Measurements from ENCODE around the gene ABL2.

The ABL2 gene

DNA sequence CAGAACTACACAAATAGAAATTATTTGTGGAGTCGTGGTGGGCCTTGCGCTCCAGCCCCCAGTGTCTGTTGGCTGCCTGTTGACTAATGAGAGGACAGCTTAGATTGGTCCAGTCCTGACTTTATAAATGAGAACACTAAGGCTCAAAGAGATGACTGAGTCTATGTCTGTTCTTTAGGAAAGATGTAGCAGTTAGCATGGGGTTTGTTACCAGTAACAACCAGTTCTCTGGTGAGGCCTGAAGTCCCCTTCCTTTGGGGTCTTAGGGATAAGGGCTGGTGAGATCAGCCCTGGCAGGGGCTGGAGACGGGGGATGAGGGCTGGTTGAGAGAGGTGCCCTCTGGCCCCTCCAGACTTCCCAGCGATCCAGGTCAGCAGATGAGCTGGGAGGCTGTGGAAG is 138.6 kb downstream of the ABL2 start:
- no peak for DNase-seq

DNA sequence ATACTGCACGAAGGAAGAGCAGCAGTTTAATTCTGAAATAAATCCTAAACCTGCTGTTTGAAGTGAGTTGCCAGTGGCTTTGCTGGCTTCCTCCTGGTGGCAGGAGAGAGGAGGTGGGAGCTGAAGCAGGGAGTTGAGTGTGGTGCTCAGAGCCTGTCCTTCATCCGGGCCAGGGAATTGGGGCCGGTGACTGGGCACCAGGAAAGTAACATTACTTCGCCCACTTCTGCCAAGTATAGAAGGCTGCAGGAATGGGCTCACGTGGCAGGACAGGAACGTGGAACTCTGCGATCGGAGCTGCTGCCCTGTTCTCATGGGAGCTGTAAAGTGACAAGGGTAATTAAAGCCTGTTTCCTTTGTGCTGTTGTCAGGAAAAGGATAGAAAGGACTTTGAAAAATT is 139.0 kb downstream of the ABL2 start:
- no peak for DNase-seq

DNA sequence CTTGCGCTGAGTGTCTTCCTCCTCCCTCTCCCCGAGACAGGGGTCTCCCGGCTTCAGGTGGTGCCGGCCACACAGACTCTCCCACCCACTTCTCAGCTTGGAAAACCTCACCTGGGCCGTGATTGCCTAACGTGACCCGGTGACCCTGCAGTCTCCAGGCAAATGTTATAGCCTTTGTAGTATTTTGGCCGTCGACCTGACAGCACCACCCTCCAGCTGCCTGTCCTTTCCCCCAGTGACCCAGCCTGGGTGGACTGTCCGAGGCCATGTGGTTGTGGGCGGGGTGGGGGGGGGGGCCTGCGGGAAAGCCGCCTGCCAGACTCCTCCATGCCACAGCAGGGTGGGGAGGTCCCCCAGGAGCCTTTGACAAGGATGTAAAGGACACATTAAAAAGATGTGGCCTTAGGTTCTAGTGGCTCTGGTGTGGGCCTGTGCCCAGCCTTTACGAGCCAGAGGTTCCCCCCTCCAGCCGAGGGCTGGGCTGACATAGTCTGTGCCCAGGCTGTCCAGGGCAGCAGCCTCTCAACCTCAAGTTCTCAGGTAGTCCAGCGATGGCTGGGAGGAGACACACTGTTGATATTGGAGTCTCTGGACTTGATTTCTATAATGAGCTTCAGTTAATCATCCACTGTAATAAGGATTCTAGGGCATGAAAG is 139.5 kb downstream of the ABL2 start:
- no peak for DNase-seq

DNA sequence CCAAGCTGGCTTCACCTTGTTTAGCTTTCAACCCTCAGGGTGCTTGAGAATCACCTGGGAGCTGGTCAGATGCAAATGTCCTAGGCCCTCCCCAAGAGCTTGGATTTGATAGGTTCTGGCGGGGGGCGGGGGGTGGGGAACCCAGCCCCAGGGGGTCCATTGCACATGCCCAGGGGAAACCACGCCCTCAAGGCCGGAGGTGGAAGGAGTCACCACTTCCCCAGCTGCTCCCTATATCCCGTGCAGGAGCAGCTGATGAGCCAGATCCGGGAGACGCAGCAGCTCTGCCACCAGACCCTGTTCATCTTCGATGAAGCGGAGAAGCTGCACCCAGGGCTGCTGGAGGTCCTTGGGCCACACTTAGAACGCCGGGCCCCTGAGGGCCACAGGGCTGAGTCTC is 141.8 kb downstream of the ABL2 start:
- no peak for DNase-seq

DNA sequence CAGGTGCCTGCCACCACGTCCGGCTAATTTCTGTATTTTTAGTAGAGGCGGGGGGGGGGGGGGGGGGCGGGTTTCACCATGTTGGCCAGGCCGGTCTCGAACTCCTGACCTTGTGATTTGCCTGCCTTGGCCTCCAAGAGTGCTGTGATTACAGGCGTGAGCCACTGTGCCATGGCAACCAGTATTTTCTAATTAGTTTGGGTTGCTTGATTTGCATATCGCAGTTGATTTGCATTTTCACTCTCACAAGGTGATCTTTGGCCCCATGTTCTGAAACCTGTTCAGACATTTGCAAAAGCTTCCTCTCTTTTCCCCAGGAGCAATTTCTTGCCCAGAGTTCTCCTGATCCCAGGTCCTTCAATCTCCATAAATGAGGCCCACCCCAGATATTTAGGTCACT is 145.9 kb downstream of the ABL2 start:
- DNase-seq, result peak; percentile 16

DNA sequence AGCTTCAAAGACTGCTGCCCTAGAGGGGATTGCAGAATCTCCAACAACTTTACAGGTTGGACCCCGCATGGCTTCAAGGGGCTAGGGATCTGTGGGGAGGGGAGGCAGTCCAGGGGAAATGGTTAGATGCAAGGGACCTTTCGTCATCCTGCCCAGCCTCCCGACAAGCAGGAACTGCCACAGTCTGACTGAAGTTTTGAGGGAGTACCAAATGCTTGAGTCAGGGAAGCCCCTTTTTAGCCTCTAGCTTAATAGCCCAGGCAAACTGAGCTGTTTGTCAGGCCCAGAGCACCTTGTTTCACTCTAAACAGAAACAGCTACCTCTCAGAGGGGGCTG is 146.5 kb downstream of the ABL2 start:
- DNase-seq, result peak; percentile 39

DNA sequence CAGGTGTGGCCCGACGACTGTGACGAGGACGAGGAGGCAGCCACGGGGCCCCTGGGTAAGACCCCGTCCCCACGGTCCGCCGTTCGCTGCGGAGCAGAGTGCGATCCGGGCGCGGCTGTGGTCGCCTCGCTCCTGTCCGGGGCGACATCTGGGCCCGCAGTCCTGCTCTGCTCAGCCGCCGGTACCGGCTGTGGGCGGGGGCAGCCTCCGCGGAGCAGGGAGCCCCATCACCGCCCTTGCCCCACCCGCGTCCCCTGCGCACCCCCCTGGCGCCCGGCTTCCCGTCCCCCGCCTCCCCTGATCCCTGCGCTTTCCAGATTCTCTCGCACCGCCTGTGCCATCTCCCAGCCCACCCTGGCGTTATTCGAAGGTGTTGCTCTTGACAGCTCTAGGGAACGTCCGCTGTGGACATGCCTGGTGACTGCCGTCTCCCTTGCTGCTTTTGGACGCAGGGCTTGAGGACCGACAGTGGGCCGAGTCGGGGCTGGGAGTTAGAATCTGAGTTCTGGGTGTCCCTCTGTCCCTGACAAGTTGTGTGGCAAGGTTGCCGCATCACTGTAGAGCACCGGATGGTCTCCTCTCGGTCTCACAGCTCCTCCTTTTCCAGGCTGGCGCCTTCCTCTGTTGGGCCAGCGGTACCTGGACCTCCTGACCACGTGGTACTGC is 147.0 kb downstream of the ABL2 start:
- DNase-seq, result peak; percentile 22

DNA sequence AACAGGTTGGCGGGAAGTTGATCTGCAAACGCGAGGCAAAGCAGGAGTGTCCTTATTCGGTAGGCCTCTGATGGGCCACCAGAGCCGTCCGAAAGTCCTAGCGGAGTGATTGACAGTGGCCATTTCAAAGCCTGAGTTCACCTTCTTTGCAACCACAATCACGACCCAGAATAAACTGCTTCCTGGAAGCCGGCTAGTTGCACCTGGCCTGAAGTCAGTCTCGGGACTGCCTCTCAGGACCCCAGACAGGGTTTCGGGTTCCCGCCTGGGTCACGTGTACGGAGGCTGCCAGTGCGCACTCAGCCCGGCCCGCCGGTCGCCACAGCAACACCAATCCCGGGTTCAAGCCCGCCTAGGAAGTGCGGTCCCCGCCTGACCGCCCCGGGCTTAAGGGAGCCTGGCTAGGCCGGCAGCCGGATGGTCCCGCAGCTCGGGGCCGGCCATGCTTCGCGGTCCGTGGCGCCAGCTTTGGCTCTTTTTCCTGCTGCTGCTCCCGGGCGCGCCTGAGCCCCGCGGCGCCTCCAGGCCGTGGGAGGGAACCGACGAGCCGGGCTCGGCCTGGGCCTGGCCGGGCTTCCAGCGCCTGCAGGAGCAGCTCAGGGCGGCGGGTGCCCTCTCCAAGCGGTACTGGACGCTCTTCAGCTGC is 147.7 kb downstream of the ABL2 start, which contains the start of gene TOR3A:
TOR3A (plus strand) TSS at position 384 of the 646 bp plus-strand sequence; CDS start at position 443, 59 bp downstream.
- peak; percentile 83 for DNase-seq

DNA sequence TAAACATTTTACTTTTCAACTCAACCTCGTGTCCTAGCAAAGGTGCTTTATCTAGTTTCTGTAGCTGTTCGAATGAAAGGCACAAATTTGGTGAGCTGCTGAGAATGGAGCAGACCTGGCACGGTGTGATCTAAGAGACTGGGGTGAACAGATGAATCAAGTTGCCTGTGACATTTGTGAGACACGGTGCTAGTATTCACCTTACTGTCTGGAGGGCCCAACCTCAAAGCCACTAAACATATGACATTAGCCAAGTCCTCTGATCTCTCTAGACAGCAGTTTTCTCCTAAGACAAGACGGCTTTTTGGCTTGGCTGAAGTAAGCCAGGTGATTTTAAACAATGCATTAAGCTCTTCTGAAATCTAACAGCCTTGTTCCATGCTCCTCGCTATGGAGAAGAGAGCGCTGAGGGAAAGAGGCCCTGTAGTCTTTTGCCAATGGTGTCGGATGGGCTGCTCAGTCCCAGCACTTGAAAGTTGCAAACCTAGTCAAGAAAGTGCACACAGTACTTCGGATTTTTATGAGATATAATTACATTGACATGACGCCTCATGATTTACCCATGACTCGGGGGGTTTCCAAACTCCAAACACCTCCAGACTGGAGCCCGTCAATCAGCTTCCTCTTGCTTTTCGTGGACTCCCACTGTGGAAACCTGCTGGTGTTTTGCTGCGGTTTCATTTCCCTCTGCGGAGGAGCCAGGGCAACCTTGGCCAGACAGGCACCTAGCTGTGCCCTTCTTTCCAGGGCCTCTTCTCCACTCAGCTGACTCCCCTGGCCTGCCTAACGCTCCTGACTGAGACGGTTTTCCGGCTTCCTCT is 148.4 kb downstream of the ABL2 start:
- peak; percentile 60 for DNase-seq

DNA sequence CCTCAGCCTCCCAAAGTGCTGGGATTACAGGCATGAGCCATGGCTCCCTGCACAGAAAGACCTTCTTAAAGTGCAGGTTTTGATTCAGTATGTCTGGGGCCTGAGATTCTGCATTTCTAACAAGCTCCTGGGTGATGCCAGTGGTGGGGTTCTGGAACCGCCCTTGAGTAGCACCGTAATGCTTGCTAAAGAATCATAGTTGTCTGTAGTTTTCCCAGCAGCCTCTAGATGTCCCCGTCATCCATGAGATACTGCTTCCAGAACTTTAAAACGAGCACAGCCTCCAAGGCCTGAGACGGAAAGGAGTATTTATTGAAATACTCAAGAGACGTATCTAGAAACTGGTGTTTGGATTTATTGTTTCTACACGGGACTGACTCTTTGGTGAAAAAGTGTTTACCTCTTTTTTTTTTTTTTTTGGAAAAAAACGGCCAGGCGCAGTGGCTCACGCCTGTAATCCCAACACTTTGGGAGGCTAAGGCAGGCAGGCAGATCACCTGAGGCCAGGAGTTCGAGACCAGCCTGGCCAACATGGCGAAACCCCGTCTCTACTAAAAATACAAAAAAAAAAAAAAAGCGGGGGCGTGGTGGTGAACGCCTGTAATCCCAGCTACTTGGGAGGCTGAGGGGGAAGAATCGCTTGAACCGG is 150.2 kb downstream of the ABL2 start:
- DNase-seq, result peak; percentile 77

DNA sequence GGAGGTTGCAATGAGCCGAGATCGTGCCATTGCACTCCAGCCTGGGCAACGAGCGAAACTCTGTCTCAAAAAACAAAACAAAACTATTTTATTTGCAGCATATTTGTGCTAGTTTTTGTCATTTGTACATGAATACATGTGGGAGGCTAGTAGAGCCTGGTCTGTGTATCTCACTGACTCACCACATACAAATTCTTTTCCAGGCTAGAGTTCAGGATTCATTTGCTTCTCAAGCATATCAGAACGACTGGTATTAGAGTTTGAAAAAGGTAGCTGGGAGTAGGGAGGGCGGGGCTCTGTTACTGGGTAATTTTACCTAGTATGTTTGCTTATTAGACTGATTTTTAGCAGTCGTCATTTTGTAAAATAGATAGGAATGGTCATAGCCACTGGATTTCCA is 152.1 kb downstream of the ABL2 start:
- DNase-seq, result no peak

DNA sequence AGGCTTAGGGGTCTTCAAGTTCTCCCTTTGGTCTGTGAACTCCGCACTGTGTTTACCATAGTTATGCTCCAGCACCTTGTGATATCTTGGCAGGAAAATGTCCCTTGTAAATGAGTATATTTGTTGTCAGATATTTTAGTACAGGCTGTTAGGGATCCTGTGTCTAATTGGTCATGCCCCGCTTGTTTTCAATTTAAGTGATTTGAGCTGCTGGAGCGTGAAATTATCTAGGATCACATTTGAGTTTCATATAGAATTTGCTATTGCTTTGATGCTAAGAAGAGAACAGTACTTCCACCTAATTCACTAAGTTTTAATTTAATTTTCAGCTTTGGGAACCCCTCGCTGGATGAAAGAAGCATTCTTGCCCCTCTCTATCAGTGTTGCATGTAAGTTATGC is 163.0 kb downstream of the ABL2 start:
- DNase-seq, result no peak

DNA sequence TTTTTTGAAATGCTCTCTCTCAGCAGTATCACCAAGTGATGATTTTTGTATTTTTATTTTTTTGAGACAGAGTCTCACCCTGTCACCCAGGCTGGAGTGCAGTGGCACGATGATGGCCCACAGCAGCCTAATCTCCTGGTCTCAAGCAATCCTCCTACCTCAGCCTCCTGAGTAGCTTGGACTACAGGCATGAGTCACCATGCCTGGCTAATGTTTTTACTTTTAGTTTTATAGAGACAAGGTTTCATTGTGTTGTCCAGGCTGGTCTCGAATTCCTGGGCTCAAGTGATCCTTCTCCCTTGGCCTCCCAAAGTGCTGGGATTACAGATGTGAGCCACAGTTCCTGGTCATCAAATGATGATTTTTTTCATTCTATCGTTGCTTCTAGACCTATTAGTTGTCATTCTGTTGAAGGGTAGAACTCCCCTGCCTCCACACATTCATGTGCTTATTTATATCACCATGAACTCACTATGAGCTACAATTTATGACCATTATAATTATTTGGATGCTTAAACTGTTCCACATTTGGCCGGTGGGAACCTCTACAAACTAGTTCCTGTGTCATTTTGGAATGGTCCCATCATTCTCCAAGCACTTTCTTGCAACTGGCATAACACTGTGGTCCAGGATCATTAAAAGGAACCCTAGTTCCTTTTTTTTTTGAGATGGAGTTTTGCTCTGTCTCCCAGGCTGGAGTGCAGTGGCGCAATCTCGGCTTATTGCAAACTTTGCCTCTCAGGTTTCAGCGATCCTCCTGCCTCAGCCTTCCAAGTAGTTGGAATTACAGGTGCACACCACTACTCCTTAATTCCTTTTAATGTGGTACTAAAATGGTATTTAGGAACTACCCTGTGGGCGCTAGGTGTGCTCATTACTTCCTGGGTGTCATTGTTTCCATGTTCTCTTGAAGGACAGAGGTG is 167.9 kb downstream of the ABL2 start:
- DNase-seq, result no peak

DNA sequence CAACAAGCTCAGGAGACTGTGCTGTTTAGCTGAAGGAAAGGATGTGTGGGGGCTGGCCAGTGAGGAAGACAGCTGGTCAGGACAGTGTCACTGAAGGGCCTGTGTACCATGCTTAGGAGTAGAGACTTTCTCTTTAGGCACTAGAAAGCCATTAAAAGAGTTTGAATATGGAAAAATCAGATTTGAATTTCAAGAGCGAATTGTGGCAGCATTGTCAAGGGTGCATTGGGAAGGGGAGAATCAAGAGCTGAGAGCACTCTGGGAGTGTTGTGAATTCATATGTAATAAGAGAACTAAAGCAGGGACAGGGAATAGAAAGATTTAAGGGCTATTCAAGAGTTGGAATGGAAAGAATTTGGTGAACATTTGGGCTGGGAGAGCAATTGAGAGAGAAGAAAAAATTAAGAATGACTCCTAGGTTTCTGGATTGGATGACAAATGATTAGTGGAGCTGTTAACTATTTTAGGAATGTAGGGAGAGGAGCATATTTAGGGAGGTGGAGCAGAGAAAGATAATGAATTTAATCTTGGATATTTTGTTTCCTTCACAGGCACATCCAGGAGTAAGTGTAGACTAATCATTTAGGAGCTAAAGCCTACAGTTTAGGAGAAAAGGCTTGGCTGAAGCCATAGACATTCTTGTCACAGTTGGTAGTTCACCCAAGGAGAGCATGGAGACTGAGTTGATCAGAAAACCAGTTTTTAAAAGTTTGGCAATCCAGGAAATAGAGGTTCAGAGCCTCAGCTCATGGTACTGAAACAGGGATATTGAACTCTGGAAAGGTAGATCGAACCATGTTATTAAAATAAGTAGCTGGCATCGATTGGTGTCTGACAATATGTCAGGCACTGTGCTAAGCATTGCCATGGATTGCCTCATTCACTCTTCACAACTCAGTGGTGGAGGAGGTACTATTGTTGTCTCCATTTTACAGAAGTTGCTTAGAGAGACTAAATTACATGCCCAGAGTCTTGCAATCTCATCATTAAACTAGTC is 170.7 kb downstream of the ABL2 start:
- no peak for DNase-seq

DNA sequence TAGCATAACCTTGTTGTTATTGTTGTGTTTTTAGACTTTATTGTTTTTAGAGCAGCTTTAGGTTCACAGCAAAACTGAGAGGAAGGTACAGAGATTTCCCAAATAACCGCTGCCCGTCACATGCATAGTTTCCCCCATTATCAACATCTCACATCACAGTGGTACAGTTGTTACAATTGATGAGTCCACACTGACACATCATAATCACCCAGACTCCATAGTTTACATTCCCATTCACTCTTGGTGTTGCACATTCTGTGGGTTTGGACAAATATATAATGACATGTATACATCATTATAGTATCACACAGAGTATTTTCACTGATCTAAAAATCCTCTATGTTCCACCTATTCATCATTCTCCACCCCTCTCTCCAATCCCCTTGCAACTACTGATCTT is 173.5 kb downstream of the ABL2 start:
- DNase-seq, result no peak

DNA sequence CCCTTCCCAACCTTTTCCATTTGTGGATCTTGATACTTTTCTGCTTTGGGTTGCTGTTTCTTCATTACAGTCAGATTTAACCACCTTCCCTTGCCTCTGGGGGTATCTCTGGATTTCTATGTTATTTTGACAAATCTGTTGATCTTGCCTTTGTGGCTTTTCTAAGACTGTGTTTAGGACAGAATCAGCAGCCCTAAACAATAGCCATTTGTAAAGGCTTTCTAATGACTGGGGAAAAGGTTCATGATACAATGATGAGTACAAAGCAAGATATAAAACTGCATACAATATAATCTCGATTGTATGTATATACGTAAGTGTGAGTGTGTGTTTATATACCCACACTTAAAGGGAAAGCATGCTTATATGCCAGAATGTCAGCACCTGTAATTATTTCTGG is 176.0 kb downstream of the ABL2 start:
- DNase-seq, result no peak

DNA sequence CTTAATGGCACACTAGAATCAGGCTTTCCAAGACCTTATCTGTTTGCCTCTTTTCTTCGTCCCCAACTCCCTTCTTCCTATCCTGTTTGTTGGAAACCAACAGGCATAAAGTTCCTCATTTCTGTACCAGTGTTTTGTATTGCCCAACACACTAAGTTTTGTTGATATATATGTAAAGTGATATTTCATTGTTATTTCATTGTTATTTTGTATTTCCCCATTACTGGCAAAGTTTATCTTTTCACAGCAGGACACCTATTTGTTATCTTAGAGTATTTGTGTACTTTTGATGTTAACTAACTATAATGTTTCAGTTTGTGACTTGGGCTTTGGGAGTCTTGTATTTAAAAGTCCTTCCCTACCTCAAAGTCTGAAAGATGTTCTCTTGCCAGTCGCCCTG is 176.7 kb downstream of the ABL2 start:
- no peak for DNase-seq

Data from CD4-positive, alpha-beta T cell treated with Interleukin-21 for 1 hour (primary cell).